Measurements from ENCODE around the gene B4GALT2.

- TF ChIP-seq CTCF (IDR thresholded peaks at IDR 0.05; ENCODE audit: insufficient read depth, low read depth, low read length), result no peak
- TF ChIP-seq EZH2 (IDR thresholded peaks at IDR 0.05; ENCODE audit: insufficient read depth, low read length), result no peak
Observed at GRCh38 chr1:43942411-43942810, 36.6 kb upstream of the B4GALT2 start.
